ENCODE results near the gene FBXL19.

FBXL19 gene

GRCh38 chr16:30941600-30942425, 18.4 kb downstream of the FBXL19 start:
- Histone ChIP-seq H4K20me1 (ENCODE audit: low read depth, low read length) (no peaks in the 10 kb centered on the region), H3K4me2 (ENCODE audit: low read depth, low read length, poor library complexity, severe bottlenecking) (peak overlapping the region; percentile 30), H3F3A (ENCODE audit: insufficient read depth) (peaks cover 5% of the 10 kb centered on the region; the same call in 1 of the 2 replicates), H2AFZ (ENCODE audit: low read depth, low read length, severe bottlenecking) (peak overlapping the region; percentile 30), H3K79me2 (ENCODE audit: insufficient read depth, low read length) (no peaks in the 10 kb centered on the region), H3K9me3 (ENCODE audit: insufficient read depth, low read length) (no peaks in the 10 kb centered on the region), H3K36me3 (ENCODE audit: low read length) (0 out of 2 replicates have a peak, but pooled peaks cover 3% of the 10 kb centered on the region), H3K27ac (ENCODE audit: low read depth, low read length) (0 out of 2 replicates have a peak overlapping the region, but pooled peaks have one; percentile 2), H3K9ac (ENCODE audit: low read length) (peak overlapping the region; percentile 23; the same call in 1 of the 2 replicates), H3K27me3 (ENCODE audit: low read length) (no peaks in the 10 kb centered on the region), H3K9me2 (replicated peaks; ENCODE audit: insufficient read depth, low read length) (no peaks in the 10 kb centered on the region), H3K4me3 (ENCODE audit: insufficient read depth, low read length, poor library complexity, severe bottlenecking) (no peak overlapping the region)
- TF ChIP-seq, protein P1, sequence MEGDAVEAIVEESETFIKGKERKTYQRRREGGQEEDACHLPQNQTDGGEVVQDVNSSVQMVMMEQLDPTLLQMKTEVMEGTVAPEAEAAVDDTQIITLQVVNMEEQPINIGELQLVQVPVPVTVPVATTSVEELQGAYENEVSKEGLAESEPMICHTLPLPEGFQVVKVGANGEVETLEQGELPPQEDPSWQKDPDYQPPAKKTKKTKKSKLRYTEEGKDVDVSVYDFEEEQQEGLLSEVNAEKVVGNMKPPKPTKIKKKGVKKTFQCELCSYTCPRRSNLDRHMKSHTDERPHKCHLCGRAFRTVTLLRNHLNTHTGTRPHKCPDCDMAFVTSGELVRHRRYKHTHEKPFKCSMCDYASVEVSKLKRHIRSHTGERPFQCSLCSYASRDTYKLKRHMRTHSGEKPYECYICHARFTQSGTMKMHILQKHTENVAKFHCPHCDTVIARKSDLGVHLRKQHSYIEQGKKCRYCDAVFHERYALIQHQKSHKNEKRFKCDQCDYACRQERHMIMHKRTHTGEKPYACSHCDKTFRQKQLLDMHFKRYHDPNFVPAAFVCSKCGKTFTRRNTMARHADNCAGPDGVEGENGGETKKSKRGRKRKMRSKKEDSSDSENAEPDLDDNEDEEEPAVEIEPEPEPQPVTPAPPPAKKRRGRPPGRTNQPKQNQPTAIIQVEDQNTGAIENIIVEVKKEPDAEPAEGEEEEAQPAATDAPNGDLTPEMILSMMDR (IDR thresholded peaks at IDR 0.05; ENCODE audit: insufficient read depth, low read length, poor library complexity, severe bottlenecking) = peak; percentile 90
- TF ChIP-seq EZH2phosphoT487 (conservative IDR thresholded peaks at IDR 0.05; ENCODE audit: low read length) = no peak

DNA sequence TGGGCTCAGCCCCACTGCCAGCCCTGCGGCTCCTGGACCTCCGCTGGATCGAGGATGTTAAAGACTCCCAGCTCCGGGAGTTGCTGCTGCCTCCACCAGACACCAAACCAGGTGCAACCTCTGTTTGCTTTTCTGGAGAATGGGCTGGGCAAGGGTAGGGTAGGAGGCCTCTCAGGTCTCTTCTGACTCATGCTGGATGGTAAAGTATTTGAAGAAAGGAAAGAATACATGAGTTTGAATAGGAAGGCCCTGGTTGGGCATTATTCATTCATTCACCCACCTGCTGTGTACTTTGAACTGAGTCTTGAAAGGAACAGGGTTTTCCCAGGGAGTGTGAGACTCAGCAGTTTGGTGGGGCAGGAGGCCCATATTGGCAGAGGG, 19.0 kb downstream of the FBXL19 start:
- H2AFZ ChIP-seq (ENCODE audit: low read depth, low read length, severe bottlenecking) = peak overlapping the region; percentile 30
- no peak overlapping the region for H3K4me3 ChIP-seq (ENCODE audit: insufficient read depth, low read length, poor library complexity, severe bottlenecking)
- H3K9me3 ChIP-seq (ENCODE audit: insufficient read depth, low read length) = no peaks in the 10 kb centered on the region
- no peak for TF ChIP-seq EZH2phosphoT487 (conservative IDR thresholded peaks at IDR 0.05; ENCODE audit: low read length)
- TF ChIP-seq, protein P1 (IDR thresholded peaks at IDR 0.05; ENCODE audit: insufficient read depth, low read length, poor library complexity, severe bottlenecking) = no peak
- peaks cover 5% of the 10 kb centered on the region; the same call in 1 of the 2 replicates for H3F3A ChIP-seq (ENCODE audit: insufficient read depth)
- H4K20me1 ChIP-seq (ENCODE audit: low read depth, low read length) = no peaks in the 10 kb centered on the region
- peak overlapping the region; percentile 23; the same call in 1 of the 2 replicates for H3K9ac ChIP-seq (ENCODE audit: low read length)
- peak overlapping the region; percentile 30 for H3K4me2 ChIP-seq (ENCODE audit: low read depth, low read length, poor library complexity, severe bottlenecking)
- 0 out of 2 replicates have a peak overlapping the region, but pooled peaks have one; percentile 2 for H3K27ac ChIP-seq (ENCODE audit: low read depth, low read length)
- H3K9me2 ChIP-seq (replicated peaks; ENCODE audit: insufficient read depth, low read length) = no peaks in the 10 kb centered on the region
- no peaks in the 10 kb centered on the region for H3K27me3 ChIP-seq (ENCODE audit: low read length)
- no peaks in the 10 kb centered on the region for H3K79me2 ChIP-seq (ENCODE audit: insufficient read depth, low read length)
- H3K36me3 ChIP-seq (ENCODE audit: low read length) = 0 out of 2 replicates have a peak, but pooled peaks cover 3% of the 10 kb centered on the region

DNA sequence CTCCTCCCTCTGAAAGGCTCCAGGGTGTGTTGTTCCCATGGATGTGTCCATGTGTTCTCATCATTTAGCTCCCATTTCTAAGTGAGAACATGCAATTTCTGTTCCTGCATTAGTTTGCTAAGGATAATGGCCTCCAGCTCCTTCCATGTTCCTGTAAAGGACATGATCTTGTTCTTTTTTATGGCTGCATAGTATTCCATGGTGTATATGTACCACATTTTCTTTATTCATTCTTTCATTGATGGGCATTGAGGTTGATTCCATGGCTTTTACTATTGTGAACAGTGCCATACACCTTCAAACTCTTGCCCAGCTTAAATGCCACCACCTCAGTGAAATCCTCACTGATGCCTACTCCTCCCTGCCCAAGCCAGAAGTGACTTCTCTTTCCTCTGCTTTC, 21.0 kb downstream of the FBXL19 start:
- H3K36me3 ChIP-seq (ENCODE audit: low read length) = 0 out of 2 replicates have a peak, but pooled peaks cover 3% of the 10 kb centered on the region

More for the DNA sequence above, 21.0 kb downstream of the FBXL19 start:
- no peaks in the 10 kb centered on the region for H3K79me2 ChIP-seq (ENCODE audit: insufficient read depth, low read length)
- H3F3A ChIP-seq (ENCODE audit: insufficient read depth) = peaks cover 5% of the 10 kb centered on the region; the same call in 1 of the 2 replicates
- H3K27ac ChIP-seq (ENCODE audit: low read depth, low read length) = no peak overlapping the region
- no peak overlapping the region for H3K9ac ChIP-seq (ENCODE audit: low read length)
- H3K9me3 ChIP-seq (ENCODE audit: insufficient read depth, low read length) = no peaks in the 10 kb centered on the region
- no peak overlapping the region for H3K4me3 ChIP-seq (ENCODE audit: insufficient read depth, low read length, poor library complexity, severe bottlenecking)
- H3K9me2 ChIP-seq (replicated peaks; ENCODE audit: insufficient read depth, low read length) = no peaks in the 10 kb centered on the region
- H4K20me1 ChIP-seq (ENCODE audit: low read depth, low read length) = no peaks in the 10 kb centered on the region
- H3K4me2 ChIP-seq (ENCODE audit: low read depth, low read length, poor library complexity, severe bottlenecking) = no peak overlapping the region
- no peaks in the 10 kb centered on the region for H3K27me3 ChIP-seq (ENCODE audit: low read length)
- H2AFZ ChIP-seq (ENCODE audit: low read depth, low read length, severe bottlenecking) = no peak overlapping the region
- TF ChIP-seq, protein P1 (IDR thresholded peaks at IDR 0.05; ENCODE audit: insufficient read depth, low read length, poor library complexity, severe bottlenecking) = no peak
- TF ChIP-seq EZH2phosphoT487 (conservative IDR thresholded peaks at IDR 0.05; ENCODE audit: low read length) = no peak

Measured in SU-DHL-6 (cell line).